Activated effector memory CD4-positive, alpha-beta T cell treated with anti-CD3 and anti-CD28 coated beads, Interleukin-2, amount 50 U/mL, for 16 hours (primary cell): Measurements from ENCODE around the gene COMT.

ENCODE experiments used
- DNase-seq: peaks from one replicate; pipeline ENCODE4 v3.0.0-alpha.2; 2020

The COMT gene

DNA sequence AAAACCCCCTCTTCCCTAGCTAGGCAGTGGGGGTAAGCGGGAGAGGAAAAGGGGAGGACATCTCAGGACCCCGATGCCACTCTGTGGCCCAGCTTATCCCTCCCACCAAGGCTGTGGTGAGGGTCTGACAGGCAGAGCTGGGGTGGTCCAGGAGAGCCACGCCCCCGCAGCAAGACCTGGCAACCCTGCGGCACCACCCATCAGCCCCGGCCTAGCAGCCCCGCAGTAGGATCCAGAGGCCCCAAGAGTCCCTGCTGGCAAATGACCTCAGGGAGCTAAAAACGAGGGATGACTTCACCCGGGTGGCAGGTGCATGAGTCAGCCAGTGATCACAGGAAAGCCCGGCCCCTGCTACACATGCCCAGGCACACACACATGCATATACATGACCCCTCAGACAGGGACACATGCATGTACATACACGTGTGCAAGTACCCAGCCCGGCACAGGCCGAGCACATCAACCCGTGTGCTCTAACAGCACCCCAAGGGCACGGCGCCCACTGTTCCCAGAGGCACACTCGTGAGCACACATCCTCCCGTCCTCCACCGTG is 42.7 kb downstream of the COMT start:
- DNase-seq: no peak

DNA sequence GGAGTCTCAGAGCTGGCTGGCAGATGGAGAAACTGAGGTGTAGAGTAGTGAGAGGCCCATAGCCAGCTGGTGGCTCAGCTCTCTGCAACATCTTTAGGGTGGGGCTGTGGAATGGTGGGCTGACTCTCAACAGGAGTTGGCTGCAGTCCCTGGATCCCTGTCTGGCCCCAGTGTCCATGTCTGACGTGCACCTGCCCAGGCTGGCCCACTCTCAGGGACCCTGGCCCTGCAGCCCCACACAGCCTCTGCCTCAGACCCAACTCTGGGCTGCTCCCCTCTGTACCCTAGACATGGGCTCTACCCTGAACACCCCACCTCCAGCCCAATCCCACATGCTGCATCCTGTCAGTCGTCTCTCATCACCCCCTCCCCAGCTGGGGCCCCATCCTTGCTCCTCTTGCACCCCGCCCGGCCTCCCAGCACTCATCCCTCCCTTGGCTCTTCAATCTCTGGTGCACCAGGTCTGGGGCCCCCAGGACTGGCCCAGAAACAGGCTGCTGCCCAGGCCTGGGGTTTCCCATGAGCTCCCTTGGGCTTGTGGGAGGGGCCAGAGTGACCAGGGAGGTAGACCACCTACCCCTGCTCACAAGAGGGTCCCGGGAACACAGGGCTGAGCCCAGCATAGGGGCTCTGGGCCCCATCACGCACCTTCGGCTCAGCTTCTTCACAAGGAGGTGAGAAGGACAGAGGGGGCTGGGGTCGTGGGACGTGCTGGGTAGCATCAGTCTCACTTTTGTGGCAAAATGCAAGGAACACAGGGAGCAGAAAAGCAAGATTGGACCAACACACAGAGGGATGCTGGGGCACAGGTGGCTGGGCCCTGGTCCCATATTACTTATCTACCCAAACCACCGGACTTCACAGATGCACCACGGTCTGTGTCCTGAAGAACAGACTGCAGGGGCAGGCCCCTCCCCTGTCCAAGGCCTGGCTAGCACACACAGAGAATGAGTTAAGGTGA is 43.6 kb downstream of the COMT start:
- no peak for DNase-seq

DNA sequence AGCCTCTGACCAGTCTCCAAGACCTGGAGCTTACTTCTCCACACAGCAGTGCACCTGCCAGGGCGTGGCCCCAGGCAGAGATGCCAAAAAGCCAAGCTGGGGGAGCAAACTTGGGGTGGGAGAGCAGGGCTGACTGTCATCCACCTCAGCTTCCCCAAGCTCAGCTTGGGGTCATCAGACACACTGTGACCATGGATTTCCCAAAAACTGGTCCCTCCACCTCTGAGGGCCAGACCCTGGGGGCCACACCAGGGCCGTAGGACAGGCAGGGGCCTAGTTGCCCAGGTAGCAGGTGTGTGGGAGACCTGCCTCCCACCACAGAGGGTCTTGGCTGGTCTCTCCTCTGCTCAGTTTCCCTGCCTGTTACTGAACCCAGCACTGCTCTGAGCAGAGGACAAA is 44.4 kb downstream of the COMT start:
- DNase-seq: no peak

DNA sequence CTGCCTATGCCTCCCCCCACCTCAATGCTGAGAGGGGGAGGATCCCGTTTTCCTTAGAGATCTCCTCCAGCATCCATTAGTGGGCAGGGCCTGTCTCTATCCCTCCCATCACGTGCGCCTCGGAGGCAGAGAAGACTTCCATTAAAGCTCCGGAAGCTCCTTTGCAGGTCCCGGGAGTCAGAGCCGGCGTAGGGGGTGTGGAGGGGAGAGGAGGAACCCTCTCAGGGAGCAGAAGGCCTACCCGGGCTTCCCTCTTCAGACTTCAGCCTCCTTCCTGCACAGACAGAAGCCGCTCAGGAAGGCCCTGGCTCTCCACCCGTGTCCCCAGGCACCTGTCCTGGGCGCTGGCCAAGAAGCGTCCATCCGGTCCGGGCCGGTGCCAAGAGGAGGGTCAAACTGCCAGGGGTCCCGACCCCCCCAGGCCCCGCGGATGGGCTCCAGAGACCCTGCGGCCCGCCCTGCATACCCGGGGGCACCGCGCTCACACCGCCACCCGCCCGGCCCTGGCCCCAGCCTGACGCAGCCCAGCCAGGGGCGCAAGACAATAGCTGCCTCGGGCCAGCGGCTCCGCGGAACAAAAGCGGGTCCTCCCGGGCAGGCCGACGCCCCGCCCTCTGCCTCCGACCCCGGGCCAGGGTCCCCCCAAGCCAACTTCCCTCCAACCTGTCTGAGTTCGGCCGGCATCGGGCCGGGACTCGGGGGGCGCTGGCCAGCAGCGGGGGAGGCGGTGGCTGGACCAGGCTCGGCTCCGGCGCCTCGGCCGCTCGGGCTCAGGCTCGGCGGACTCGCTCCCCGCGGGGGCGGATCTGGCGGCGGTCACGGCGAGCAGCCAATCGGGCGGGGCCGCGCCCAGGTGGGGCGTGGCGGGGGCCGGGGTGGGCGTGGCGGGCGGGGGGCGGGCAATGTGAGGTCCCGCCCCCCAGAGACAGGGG is 45.1 kb downstream of the COMT start:
- peak; percentile 85 for DNase-seq

DNA sequence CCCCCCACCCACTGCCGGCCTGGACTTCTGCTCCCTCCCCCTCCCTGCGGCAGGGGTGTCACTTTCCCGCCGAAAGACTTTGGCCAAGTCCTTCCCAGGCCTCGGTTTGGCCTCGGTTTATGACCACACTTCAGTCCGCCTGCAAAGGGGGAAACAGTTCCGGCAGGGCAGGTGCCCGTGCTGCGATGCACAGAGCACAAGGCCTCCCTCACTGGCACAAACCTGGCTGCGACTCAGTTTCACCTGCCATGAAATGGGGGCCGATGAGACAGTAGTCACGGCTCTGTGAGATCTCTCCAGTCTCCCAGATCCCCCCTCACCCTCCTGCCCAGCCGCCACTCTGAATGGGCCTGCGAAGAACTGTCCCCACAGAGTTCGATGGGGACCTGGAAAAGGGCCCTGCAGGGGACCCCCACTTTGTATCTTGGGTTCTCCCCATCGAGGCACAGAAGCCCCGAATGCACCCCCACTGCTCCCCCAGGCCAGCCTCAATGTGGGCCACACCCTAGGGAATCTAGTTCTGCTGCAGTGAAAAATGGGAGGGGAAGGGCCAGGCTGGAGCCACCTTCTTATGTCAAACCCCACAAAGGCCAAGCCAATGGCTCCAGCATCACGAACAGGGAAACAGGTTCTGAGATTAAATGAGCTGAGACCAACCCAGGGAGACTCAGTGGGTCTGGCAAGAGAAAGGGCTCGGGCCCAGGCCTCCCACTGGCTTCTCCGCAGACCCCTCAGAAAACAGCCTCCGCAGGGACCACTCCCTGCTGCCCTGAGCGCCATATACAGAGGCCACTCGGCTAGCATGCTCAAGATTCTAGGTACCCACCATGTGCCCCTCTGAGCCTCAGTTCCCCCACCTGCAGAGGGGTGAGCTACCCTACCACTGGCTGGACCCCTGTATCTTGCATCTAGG is 46.1 kb downstream of the COMT start:
- DNase-seq: no peak

DNA sequence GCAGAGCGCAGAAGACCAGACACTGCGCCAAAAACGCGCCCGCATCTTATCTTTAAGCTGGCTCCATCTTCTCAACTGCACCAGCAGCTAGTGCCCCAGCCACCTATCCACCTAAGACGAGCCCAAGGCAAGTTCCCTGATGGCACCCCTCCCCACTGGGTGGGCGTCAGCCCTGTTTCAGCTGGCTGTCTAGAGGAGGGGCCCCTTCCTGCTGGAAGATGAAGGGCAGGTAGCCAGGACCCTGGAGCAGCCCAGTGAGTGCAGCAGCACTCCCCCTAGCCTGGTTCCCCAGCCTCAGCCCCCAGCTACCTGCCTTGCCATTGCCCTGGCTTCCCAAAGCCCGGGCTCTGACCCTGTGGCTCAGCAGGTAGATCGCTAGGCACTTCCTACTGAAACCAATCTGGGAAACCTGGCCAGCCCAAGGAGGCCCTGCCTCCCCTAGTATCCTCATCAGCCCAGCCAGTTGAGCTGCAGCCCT is 46.8 kb downstream of the COMT start:
- no peak for DNase-seq

DNA sequence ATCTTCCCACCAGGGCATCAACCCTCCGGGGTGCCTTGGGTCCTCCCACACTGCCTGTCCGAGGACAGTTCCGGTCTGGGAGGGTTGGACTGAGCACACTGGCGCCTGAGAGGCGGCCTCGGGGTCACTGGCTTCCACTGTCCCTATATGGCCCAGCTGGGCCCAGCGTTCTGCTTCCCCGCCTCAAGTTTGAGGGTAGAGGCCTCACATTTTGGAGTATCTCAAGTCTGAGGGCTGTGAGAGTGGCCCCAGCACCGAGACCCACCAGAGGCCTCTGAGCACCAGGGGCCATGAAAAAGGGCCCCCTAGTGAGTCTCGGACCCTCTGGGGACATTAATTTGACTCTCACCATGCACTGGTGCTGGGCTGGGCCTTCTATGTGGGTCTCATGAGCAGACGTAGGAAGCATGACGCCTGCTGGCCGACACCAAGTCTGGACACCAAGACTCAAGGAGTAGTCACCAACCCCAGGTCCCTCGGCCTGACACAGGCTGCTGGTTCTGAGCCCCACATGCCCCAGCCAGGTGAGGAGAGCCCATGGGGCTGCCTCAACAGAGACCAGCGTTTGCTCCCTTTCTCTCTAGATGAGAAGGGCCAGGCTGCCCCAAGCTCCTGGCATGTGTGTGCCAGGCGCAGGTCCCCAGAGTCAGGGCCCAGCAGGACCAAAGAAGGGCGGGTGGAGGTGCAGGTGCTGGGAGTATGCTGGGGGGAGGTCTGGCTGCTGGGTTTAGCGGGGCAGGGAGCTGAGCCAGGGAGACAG is 47.6 kb downstream of the COMT start:
- no peak for DNase-seq

DNA sequence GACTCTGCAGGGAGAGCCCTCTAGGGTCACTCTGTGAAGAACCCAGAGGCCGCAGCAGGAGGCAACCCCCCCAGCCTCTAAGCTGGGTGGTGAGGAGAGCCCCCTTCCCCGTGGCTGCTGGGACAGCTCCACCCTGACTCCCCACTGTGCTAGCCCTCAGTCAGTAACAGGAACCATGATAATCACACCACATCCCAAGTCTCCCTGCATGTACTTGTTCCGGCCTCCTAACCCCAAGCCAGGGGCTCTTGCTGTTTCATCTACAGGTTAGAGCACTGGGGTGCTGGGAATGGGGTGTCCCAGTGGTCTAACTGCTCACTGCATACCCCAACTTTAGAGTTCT is 48.1 kb downstream of the COMT start:
- no peak for DNase-seq

DNA sequence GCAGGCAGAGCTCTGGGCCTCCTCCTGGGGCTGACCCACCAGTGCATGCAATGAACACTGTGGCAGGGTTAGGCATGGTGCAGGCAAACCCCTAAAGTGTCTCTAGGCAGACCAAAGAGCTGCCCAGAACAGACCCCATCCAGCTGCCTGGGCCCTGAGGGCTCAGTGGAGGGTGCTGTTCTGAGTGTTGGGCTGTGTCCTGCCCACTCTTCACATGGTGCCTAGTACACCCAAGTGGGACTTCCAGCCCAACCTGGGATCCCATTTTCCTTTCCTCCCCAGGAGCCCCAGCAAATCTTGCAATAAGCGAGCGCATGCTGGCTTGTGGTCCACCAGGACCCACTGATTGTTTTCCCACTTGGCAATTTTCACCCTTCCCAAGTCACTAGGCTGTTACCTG is 48.6 kb downstream of the COMT start:
- DNase-seq: no peak

DNA sequence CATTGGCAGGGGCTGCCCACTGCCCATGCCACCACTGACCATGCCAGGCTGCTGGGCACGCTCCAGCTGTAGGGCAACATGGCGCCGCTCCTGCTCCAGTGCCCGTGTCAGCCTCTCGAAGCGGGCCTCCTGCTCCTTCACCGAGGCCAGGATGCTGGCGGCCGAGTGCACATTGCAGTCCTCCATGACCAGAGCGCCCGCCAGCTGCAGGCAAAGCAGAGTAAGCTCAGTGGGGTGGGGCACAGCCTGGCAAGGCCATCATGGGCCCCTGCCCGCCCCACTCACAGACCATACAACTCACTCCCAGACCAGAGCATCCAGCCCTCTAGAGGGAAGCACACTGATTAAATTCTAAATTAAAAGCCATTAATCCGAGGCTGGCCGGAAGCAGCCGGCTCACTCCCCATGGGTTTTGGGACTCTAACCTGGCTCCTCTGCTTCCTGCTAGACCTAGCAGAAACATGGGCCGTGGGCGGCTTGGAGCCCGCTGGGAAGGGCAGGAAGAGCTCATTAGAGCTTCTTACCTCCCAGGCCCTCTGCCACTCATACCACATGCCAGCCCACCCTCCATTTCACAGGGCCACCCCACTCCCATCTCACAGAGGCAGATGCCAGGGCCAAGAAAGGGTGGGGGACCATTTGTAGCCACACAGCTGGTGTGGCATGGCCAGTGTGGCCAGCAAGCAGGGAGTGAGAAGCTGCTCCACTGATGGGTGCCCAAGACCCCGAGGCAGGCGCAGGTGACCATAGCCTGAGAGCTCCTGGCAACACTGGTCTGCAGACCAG is 49.2 kb downstream of the COMT start:
- no peak for DNase-seq

DNA sequence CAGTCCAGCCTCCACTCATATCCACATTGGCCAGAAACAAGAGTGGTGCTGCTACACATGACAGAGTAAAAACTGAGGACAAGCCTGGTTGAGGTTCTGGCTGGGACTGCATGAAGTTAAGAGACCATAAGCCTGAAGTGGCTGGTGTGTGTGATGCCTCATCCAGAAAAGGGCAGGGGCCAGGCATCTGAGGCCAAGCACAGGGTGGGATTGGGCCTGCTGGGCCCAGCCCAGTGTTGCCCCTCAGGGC is 49.7 kb downstream of the COMT start:
- no peak for DNase-seq

DNA sequence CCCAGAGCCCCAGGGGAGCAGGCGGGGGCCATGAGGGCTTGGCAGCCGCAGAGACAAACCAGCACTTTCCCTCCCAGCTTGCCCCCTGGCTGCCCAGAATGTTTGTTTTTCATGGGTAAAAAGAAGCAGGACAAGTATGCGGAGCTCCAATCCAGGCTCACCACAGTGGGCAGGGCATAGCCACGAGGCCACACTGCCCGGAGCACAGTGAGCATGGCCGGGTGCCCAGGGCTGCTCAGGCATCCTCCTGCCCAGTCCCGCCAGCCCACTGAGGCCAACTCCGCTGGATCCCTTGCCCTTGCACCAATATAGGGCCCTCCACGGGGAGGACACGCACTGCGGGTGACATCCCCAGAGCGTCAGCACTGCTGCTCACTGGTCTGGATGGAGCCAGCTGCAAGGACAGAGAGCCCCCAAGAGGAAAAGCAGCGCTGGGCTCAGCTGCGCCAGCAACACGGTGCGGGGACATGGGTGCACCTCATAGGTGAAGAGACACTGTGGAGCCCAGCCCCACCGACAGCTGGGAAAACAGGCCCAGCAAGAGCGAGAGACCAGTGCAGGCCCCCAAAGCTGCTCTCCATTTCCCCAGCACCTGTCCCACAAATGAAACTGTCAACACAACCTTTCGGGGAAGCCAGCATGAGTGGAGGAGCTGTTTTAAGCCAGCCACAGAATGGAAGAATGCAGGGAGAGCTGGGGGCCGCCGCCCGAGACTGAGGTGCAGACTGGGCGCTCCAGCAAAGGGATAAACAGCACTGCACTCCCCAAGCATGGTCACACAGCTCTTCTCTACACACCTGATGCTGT is 50.3 kb downstream of the COMT start:
- DNase-seq: no peak

DNA sequence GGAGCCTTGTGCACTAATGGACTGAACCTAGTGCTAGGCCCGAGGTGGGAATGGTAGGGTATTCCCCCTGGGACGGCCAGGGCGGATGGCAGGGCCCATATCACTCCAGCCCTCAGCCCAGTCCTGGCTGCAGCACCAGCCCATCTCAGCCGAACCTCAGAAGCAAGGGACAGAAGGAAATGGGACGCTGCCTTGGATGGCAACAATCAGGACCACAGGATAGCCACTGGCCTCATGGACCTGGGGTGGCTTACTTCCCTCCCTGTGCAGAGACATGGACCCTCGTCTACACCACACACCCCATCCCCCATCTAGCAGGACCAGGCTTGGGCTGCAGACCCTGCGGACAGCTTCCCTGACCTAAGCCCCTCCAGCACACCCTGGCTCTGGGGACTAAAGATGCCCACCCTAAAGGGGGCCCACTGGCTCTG is 50.9 kb downstream of the COMT start:
- no peak for DNase-seq

DNA sequence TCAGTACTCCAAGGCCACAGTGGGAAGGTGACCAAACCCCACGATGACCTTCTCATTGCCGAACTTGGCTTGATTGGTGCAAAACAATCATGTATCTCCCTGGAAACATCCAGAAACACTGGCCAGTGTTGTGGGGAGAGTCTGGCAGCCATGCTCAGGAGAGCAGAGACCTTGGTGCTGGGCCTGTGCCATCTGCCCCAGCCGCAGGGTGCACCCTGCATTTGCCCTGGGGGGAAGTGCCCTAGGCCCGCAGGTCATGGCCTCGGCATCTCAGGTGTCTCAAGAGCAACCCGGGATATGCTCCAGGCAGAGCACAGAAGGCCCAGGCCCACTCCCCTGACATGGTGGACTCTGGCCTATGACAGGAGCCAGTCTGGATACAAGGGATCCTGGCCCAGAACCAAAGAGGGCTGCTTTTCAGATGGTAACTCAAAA is 51.4 kb downstream of the COMT start:
- no peak for DNase-seq

DNA sequence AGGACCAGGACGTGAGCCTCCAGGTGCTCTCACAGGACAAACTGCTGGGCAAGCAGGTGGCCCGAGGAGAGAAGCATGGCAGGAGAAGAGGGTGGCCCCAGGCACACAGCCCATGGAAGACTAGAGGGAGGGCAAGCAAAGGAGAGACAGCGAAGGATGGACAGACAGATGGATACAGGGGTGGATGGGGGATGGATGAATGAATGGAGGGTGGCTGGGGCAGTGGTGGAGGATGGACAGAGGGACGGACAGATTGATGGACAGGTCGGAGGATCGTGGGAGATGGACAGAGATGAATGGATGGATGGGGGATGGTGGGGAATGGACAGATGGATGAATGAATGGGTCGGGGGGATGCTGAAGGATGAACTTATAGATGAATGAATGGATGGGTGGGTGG is 52.4 kb downstream of the COMT start:
- no peak for DNase-seq

DNA sequence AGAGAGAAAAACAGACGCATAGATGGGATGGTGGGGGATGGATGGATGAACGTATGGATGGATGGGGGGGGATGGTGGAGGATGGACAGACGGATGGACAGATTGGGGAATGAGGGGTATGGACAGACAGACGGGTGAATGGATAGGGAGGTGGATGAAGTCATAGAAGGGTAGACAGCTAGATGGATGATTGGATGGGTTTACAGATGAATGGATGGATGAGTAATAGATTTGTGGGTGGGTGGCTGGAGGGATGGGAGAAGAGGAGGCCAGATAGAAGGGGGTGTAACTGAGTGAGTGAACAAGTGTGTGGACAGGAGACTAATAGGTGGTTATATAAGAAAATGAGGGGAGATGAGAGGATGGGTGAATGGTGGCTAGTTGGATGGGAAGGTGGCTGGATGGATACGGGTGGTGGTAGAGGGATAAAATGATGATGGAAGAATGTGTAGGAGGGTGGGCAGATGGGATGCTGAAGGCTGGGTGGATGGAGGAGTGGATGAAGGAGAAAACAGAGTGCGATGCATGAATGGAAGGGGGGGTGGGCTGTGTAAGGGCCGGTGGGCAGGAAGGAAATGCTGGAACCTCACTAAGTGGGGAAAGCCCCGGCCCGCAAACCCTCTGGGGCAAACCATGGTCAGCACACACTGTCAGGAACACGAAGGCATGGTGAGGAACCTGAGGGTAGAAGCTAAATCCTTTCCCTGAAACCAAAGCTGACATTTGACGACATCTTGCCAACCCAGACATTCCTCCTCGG is 53.5 kb downstream of the COMT start:
- DNase-seq: no peak

DNA sequence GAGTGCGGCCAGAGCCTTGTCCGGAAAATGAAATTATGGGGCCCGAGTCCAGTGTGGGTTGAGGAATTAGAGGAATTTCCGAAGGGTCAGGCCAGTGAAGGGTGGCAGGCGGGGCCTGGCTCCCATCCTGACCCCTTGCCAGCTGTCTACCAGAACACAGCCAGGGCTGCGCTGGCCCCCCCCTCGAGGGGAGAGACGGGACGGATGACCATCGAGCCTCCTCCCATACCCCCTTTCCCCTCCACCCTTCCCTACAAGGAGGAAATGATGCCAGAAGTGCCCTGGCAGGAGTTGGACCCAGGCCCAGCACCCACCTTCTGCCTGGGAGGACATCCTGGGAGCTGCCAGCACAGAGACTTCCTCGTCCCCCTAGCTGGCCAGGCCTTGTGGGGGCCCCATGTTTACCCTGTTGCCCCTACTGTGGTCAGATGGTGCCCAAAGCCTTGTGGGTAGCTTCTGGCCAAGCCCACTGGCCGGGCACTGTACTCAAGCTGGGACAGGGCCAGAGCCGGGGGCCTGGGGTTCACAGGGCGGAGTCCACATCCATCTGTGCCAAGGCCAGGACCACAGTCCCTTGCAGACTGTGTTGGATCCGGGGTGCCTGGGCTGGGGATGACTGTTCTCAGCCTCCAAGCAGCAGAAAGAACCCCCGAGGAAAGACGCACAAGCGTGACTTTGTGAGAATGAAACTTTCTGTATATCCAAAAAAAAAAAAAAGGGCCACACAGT is 54.2 kb downstream of the COMT start:
- DNase-seq: no peak

DNA sequence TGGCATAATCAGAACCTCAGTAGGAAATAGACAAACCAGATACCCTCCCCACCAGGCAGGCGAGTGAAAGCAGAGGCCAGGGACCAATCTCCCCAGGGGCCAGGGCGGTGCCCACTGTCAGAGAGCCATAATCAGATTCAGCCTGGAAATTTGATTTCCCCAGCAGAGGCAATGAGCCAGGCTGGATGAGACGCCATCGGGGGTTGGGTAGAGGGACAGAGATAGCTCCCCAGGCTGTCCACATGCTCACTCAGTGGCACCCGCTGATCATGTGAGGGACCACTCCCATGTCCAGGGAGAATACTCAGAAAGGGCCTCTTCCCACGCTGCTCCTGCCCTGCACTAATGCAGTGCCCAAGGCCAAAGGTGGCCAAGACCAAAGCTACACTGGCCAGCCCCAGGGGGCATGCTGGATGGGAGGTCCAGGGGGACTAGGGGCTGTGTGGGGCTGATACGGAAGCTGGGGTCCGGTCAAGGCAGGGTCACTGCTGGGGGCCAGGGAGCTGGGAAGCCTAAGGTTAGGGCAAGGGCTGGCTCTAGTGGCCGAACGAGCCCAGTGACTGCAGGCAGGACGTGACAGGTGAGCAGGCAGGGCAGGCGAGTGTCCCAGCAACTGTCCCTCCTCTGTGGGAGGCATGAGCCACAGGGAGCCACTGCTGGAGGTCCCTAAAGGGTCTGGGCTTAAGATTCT is 55.3 kb downstream of the COMT start:
- no peak for DNase-seq
